ENCODE data around the gene RNF31. TPM values are rescaled to one million over a fixed set of nuclear protein-coding genes. Genes with fewer than 3 reads are reported as not detected.
A peak's percentile ranks its signal among the peaks of the same experiment; 100 is the strongest.

Gene RNF31
- total RNA-seq, 1 donor: 103 TPM

GRCh38 chr14:24179961-24180796 lies 32.9 kb downstream of the RNF31 start:
- DNase-seq (ENCODE audit: low read depth in 2 of 3, low spot score in 2 of 3): no peak

GRCh38 chr14:24181371-24182077 lies 34.2 kb downstream of the RNF31 start:
- no peak for DNase-seq (ENCODE audit: low read depth in 2 of 3, low spot score in 2 of 3)

DNA sequence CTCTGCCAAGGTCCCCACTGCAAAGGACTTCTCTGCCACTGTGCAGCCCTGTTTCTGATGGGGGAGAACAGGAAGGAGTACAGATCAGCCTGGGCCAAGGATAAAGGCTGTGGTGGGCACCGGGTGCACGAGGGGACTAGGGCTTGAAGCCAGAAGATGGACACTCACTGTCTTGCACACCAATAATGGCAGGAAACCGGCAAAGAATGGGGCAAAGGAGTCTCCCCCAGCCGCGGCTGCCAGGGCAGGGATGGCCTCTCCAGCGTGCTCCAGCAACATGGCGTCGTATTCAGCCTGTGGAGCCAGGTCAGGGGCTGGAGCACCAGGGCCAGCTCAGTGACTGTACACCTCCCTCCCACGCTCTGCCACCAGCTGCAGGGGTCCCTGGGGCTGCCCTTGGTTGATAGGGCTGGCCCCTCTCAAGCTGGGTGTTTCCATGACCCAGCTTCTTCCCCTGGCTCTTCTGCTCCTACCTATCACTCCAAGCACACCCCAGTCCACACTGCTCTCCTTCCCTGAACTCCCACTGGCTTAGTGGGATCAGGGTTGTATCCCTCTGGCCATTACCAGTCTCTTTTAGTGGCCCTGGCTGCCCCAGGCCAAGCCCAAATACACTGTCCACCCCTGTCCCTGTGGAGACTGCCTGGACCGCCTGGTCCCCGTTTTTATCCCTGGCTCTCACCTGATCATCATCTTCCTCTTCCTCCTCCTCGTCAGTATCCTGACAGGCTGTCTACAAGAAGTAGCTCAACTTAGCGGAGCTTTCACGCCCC lies 35.0 kb downstream of the RNF31 start:
- no peak for DNase-seq (ENCODE audit: low read depth in 2 of 3, low spot score in 2 of 3)

DNA sequence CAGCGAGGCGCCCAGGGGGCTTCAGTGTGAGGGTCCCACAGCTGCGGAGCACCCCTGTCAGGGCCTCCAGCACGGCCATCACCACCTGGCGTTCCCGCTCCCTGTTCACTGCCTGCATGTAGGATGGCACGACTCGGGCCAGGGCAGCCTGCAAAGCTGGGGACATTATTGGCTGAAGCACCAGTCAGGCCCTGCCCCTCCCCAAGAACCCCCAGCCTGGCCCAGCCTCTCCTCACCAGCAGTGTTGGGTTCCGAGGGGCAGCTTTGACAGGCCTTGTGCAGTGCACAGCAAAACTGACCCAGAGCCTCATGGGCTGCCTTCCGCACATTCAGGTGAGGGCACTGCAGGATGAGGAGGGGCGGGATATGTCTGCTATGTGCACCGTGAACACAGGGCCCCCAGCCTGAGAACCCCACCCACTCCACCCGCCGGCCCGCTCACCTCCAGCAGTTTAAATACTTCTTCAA lies 35.8 kb downstream of the RNF31 start:
- DNase-seq (ENCODE audit: low read depth in 2 of 3, low spot score in 2 of 3): no peak

DNA sequence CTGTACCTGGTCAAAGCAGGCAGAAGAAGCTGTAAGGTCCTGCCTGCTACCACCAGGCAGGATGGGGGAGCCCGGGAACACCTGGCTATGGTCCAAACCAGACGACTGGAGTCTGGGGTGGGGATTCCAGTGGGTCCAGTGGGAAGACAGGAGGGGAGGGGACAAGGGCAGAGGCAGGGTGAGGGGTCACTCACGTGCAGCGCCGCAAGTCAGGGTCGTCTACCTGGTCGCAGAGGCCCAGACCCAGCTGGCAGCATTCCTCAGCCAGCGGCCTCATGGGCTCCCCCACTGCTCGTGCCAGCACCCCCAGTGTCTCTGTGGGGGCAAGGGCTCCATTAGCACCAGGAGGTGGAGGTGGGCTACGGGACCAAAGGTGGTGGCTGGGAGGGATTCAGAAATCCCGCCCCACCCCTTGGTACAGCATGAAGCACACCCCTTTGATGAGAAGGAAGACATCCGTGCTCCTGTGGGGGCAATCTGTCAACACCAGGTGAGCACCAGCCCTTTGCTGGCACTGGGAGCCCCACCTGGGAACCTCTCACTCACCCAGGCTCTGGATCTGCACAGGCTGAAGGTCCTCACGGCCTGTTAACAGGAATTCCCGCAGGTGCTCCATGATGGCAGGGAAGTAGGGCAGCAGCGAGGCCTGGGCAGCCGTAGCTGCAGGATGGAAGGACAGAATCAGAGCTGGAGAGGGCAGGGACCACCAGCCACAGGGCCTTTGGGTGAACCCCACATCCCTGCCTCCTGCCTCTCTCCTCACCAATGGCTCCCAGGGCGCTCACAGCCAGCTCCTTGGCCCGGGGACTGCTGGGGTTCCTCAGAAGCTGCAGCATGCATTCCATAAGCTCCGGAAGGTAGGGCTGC lies 37.0 kb downstream of the RNF31 start:
- no peak for DNase-seq (ENCODE audit: low read depth in 2 of 3, low spot score in 2 of 3)

GRCh38 chr14:24185026-24185425 lies 37.7 kb downstream of the RNF31 start:
- no peak for DNase-seq (ENCODE audit: low read depth in 2 of 3, low spot score in 2 of 3)

DNA sequence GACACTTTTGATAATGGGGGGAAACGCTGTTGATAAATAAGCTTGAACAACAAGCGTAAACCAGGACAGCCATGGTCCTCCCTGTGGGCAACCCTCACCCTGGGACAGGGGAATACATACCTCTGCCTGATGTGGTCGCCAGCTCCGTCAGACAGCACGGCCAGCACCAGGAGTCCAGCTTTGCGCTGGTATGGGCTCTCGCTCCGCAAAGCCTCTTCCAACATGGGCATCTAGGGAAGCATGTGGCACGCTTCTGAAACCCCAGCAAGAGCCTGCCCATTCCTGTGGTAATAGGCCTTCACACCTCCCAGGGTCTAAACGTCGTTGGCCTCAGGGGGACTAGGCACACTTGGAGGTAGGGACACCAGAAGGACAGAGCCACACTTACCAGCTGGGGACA lies 38.4 kb downstream of the RNF31 start:
- no peak for DNase-seq (ENCODE audit: low read depth in 2 of 3, low spot score in 2 of 3)

GRCh38 chr14:24186831-24187538 lies 39.7 kb downstream of the RNF31 start:
- no peak for DNase-seq (ENCODE audit: low read depth in 2 of 3, low spot score in 2 of 3)

DNA sequence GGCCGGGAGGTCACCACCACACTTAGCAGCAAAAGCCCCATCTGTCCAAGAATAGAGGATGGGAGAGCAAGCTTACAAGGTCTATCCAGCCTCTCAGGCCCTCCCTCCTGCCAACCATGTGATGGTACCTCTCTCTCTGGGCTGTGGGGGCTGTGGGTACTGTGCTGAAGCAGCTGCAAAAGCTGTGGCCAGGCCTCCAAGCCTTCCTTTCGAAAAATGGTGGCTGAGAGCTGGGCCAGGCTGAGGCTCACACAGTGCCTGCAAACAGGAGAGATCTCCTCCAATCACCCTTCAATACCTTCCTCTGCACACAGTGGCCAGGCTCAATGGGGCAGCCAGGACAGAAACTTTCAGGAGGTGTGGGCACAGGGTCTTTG lies 40.2 kb downstream of the RNF31 start:
- no peak for DNase-seq (ENCODE audit: low read depth in 2 of 3, low spot score in 2 of 3)

GRCh38 chr14:24188251-24189058 lies 41.2 kb downstream of the RNF31 start, which contains the start of gene IPO4:
Gene IPO4, minus strand, starts transcription at chr14:24188816. Its CDS starts 29 bp downstream, at chr14:24188787.
- peak; percentile 86 to 97 (median 97) for DNase-seq (ENCODE audit: low read depth in 2 of 3, low spot score in 2 of 3)

DNA sequence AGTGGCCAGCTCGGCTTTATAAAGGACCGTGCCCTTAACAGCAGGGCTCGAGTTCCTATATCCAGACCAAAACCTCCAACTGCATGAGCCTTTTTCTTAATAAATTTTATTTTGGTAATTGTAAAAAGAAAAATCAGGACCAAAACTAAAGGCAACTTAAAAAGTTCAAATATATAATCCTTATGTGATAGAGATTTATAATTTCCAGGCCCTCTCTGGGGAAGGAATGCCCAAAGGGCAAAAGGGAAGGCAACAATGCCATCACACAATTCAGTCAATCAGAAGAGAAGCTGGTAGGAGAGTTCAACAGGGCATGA lies 41.7 kb downstream of the RNF31 start:
- no peak for DNase-seq (ENCODE audit: low read depth in 2 of 3, low spot score in 2 of 3)

DNA sequence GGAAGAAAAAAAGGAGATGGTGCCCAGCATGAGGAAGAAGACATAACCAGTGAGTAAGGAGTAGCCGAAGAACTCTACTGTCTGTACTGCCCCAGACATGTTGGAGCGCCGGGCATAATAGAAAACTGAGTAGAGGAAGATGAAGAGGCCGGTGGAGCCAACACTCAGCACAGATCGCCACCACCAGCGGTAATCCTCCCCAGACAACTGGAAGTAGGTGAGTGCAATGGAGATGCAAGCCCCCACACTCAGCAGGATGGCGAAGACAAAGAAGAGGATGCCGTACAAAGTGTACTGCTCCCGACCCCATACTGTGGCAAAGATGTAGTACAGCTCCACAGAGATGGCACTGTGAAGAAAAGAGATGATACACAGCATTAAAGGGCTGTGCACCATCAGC lies 42.2 kb downstream of the RNF31 start:
- DNase-seq (ENCODE audit: low read depth in 2 of 3, low spot score in 2 of 3): no peak

DNA sequence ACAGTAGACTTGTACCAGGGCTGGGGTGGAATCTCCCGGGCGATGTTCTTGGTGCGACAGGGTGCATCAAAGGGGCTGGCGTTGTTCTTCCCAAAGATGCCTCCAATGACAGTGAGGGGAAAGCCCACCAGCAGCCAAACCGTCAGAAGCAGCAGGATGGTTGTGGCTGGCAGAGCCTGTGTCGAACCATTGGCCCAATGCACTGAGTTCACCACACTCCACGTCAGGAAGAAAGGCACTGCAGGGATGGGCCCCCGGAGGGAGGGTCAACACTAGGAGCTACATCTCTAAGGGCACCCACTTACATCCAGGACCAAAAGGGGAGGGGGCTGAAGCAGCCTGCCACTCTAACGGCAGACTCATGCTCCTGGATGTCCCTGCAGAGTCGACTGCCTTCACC lies 43.1 kb downstream of the RNF31 start:
- DNase-seq (ENCODE audit: low read depth in 2 of 3, low spot score in 2 of 3): no peak

DNA sequence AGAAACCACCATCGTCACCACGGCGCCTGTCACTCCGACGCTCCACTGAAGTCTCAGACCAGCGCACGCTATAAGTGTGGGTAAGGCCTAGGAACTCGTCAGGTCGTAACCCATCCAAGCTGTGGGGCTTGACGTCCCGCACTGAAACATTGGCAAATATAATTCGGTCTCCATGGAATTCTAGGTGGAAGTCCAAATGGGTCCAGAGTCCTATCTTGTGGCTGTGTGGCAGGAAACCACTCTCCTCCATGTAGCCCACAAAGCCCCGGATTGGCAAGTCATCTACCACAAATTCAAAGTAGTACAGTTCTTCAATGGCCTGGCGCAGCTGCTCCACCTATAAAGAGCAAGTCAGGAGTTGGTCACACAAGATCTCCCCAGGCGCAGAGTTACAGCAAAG lies 45.6 kb downstream of the RNF31 start:
- no peak for DNase-seq (ENCODE audit: low read depth in 2 of 3, low spot score in 2 of 3)

DNA sequence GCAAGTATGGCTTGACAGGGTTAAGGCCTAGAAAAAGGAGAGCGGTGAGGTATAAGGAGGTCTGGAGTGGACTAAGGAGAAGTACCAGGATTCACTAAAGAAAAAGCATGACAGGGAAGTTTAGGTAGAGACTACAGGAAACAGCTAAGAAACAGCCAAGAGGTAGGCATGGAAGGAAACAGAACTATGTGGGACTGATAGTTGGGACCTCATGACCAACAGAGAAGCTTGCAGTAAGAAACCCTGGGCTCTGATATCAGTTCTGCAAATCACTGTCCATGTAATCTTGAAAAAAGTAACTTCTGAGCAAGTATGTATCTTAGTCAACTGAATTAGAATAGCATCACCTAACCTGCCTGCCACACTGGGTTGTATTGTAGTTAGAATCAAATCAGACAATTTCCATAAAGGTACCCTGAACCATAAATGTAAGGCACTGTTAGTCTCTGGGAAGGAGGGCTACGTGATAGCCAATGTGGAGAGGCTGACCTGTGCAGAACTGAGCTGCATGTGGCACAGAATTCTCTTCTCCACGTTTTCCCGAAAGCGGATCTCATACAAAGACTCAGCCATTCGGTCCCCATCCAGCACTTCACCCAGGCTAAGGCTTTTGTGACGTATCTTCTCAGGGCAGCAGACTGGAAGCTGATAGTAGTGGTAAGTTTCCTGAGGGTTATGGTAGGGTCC lies 47.0 kb downstream of the RNF31 start:
- no peak for DNase-seq (ENCODE audit: low read depth in 2 of 3, low spot score in 2 of 3)

GRCh38 chr14:24194873-24195185 lies 47.5 kb downstream of the RNF31 start:
- no peak for DNase-seq (ENCODE audit: low read depth in 2 of 3, low spot score in 2 of 3)

GRCh38 chr14:24195186-24196070 lies 48.1 kb downstream of the RNF31 start, which contains the start of gene TM9SF1:
Gene TM9SF1, minus strand, starts transcription at chr14:24195441. Its CDS starts 422 bp downstream, at chr14:24195019.
- peak; percentile 80 to 92 (median 90) for DNase-seq (ENCODE audit: low read depth in 2 of 3, low spot score in 2 of 3)
